ENCODE data around the gene MAP2K2. TPM values are rescaled to one million over a fixed set of nuclear protein-coding genes. Genes with fewer than 3 reads are reported as not detected.
A peak's percentile ranks its signal among the peaks of the same experiment; 100 is the strongest.

MAP2K2 gene
- total RNA-seq, 4 donors from 2014 or later = 89.0 to 111 (median 106) TPM

- no peak overlapping the region for H3K4me3 ChIP-seq (ENCODE audit: low read depth, poor library complexity, severe bottlenecking)
- DNase-seq (ENCODE audit: low spot score in 2 of 2) = peak in 1 of 2 donors; percentile 81
- intact Hi-C loops (cut with DNase I; ENCODE audit: low total_unique reads) = no loop called here
- 85 to 88% methylated on average over 82 of the region's 82 CpGs for WGBS, 2 donors
- no peak for TF ChIP-seq POLR2A (IDR thresholded peaks at IDR 0.05)
- no peak for TF ChIP-seq CTCF (IDR thresholded peaks at IDR 0.05)
Observed at GRCh38 chr19:4053423-4054324, 70.2 kb downstream of the MAP2K2 start.

- H3K4me3 ChIP-seq (ENCODE audit: low read depth, poor library complexity, severe bottlenecking) = no peak overlapping the region
- DNase-seq (ENCODE audit: low spot score in 2 of 2) = no peak
- TF ChIP-seq POLR2A (IDR thresholded peaks at IDR 0.05) (no peak), CTCF (IDR thresholded peaks at IDR 0.05) (no peak)
- intact Hi-C loops (cut with DNase I; ENCODE audit: low total_unique reads) = no loop called here
- 8 to 10% methylated on average over 13 of the region's 13 CpGs for WGBS, 2 donors
Observed at GRCh38 chr19:4052993-4053422, 70.9 kb downstream of the MAP2K2 start.

GRCh38 chr19:4052114-4052992, 71.6 kb downstream of the MAP2K2 start:
- no peak for TF ChIP-seq POLR2A (IDR thresholded peaks at IDR 0.05)
- TF ChIP-seq CTCF (IDR thresholded peaks at IDR 0.05) = no peak
- peak; percentile 46 to 91 for DNase-seq (ENCODE audit: low spot score in 2 of 2)
- H3K4me3 ChIP-seq (ENCODE audit: low read depth, poor library complexity, severe bottlenecking) = no peak overlapping the region
- WGBS, 2 donors = 33% methylated on average over 17 to 27 of the region's 27 CpGs
- intact Hi-C loops (cut with DNase I; ENCODE audit: low total_unique reads) = no loop called here

- 45 to 47% methylated on average over 11 to 13 of the region's 15 CpGs for WGBS, 2 donors
- no peak overlapping the region for H3K4me3 ChIP-seq (ENCODE audit: low read depth, poor library complexity, severe bottlenecking)
- intact Hi-C loops (cut with DNase I; ENCODE audit: low total_unique reads) = no loop called here
- no peak for TF ChIP-seq POLR2A (IDR thresholded peaks at IDR 0.05)
- TF ChIP-seq CTCF (IDR thresholded peaks at IDR 0.05) = no peak
- DNase-seq (ENCODE audit: low spot score in 2 of 2) = peak in 1 of 2 donors; percentile 91
Observed at GRCh38 chr19:4051175-4052101, 72.5 kb downstream of the MAP2K2 start.

GRCh38 chr19:4049432-4049831, 74.5 kb downstream of the MAP2K2 start:
- peak in 1 of 2 donors; percentile 88 for DNase-seq (ENCODE audit: low spot score in 2 of 2)
- intact Hi-C loops (cut with DNase I; ENCODE audit: low total_unique reads) = no loop called here
- H3K4me3 ChIP-seq (ENCODE audit: low read depth, poor library complexity, severe bottlenecking) = no peak overlapping the region
- TF ChIP-seq CTCF (IDR thresholded peaks at IDR 0.05) = no peak
- no peak for TF ChIP-seq POLR2A (IDR thresholded peaks at IDR 0.05)
- WGBS, 2 donors = 65 to 68% methylated on average over 15 of the region's 15 CpGs

Measured in lower leg skin (tissue), 4 donors.